ENCODE data around the gene XRN2. TPM values are rescaled to one million over a fixed set of nuclear protein-coding genes. Genes with fewer than 3 reads are reported as not detected.

The XRN2 gene
- total RNA-seq, 2 experiments from 2014 or later, result 71.3 to 72.6 TPM

GRCh38 chr20:21262812-21263211 lies 40.3 kb upstream of the XRN2 start:
- POLR2A ChIA-PET, result no interaction called here
- TF ChIP-seq CTCF (IDR thresholded peaks at IDR 0.05), result no peak
- Mint-ChIP-seq H3K4me1 (ENCODE audit: low read depth) (no peaks in the 10 kb centered on the region), H3K27ac (no peak overlapping the region), H3K4me3 (no peak overlapping the region), H3K9me3 (no peaks in the 10 kb centered on the region), H3K27me3 (peaks cover 2% of the 10 kb centered on the region), H3K36me3 (ENCODE audit: low read depth) (no peaks in the 10 kb centered on the region)
- ATAC-seq, result no peak
- DNase-seq, result no peak
- intact Hi-C loops (cut with micrococcal nuclease), result no loop called here
- CTCF ChIA-PET, result no interaction called here

GRCh38 chr20:21265261-21266190 lies 37.6 kb upstream of the XRN2 start:
- H3K27me3 Mint-ChIP-seq, result no peaks in the 10 kb centered on the region
- H3K4me3 Mint-ChIP-seq, result no peak overlapping the region
- no peaks in the 10 kb centered on the region for H3K9me3 Mint-ChIP-seq
- no peak for TF ChIP-seq CTCF (IDR thresholded peaks at IDR 0.05)
- no peak overlapping the region for H3K27ac Mint-ChIP-seq
- POLR2A ChIA-PET, result no interaction called here
- ATAC-seq (no peak), DNase-seq (no peak)
- CTCF ChIA-PET, result no interaction called here
- H3K36me3 Mint-ChIP-seq (ENCODE audit: low read depth), result no peaks in the 10 kb centered on the region
- intact Hi-C loops (cut with micrococcal nuclease), result no loop called here
- no peaks in the 10 kb centered on the region for H3K4me1 Mint-ChIP-seq (ENCODE audit: low read depth)

- no peaks in the 10 kb centered on the region for H3K9me3 Mint-ChIP-seq
- no peaks in the 10 kb centered on the region for H3K36me3 Mint-ChIP-seq (ENCODE audit: low read depth)
- no peaks in the 10 kb centered on the region for H3K4me1 Mint-ChIP-seq (ENCODE audit: low read depth)
- POLR2A ChIA-PET, result interaction anchor here (1.1 kb wide), 1 partner anchor 36 kb away, joined by 3 read pairs; no protein-coding TSS in a partner anchor
- ATAC-seq, result no peak
- intact Hi-C loops (cut with micrococcal nuclease), result no loop called here
- DNase-seq, result no peak
- CTCF ChIA-PET, result interaction anchor here (1.0 kb wide), 1 partner anchor 30 kb away, joined by 3 read pairs; no protein-coding TSS in a partner anchor
- no peak overlapping the region for H3K27ac Mint-ChIP-seq
- H3K4me3 Mint-ChIP-seq, result no peak overlapping the region
- H3K27me3 Mint-ChIP-seq, result no peaks in the 10 kb centered on the region
- no peak for TF ChIP-seq CTCF (IDR thresholded peaks at IDR 0.05)
Measured at GRCh38 chr20:21266191-21266536, 37.0 kb upstream of the XRN2 start.

GRCh38 chr20:21269772-21270171 lies 33.4 kb upstream of the XRN2 start:
- H3K4me3 Mint-ChIP-seq, result no peak overlapping the region
- no peaks in the 10 kb centered on the region for H3K36me3 Mint-ChIP-seq (ENCODE audit: low read depth)
- peaks cover 2% of the 10 kb centered on the region for H3K9me3 Mint-ChIP-seq
- ChIA-PET CTCF (interaction anchor here (1.1 kb wide), 1 partner anchor 34 kb away, joined by 3 read pairs; no protein-coding TSS in a partner anchor), POLR2A (no interaction called here)
- intact Hi-C loops (cut with micrococcal nuclease), result no loop called here
- no peak for TF ChIP-seq CTCF (IDR thresholded peaks at IDR 0.05)
- peaks cover 10% of the 10 kb centered on the region for H3K27me3 Mint-ChIP-seq
- no peak for DNase-seq
- H3K27ac Mint-ChIP-seq, result no peak overlapping the region
- no peaks in the 10 kb centered on the region for H3K4me1 Mint-ChIP-seq (ENCODE audit: low read depth)
- ATAC-seq, result no peak

GRCh38 chr20:21270806-21271205 lies 32.3 kb upstream of the XRN2 start:
- Mint-ChIP-seq H3K27ac (no peak overlapping the region), H3K9me3 (peaks cover 2% of the 10 kb centered on the region), H3K27me3 (peaks cover 12% of the 10 kb centered on the region), H3K36me3 (ENCODE audit: low read depth) (no peaks in the 10 kb centered on the region), H3K4me3 (no peak overlapping the region), H3K4me1 (ENCODE audit: low read depth) (no peaks in the 10 kb centered on the region)
- intact Hi-C loops (cut with micrococcal nuclease), result no loop called here
- ChIA-PET POLR2A (no interaction called here), CTCF (no interaction called here)
- DNase-seq (no peak), ATAC-seq (no peak)
- no peak for TF ChIP-seq CTCF (IDR thresholded peaks at IDR 0.05)
